GM23248 (cell line): ENCODE measurements around the gene DDR1.

Experiments
- EZH2 ChIP-seq: fragments of 200-600 bp; sonication (generic); IDR thresholded peaks from 2 replicates; pipeline ENCODE4 v1.6.1; 2018; ENCODE audit warnings: antibody characterized with exemption, mild to moderate bottlenecking; ENCODE audit not compliant: insufficient read depth, poor library complexity, severe bottlenecking
- EZH2phosphoT487 ChIP-seq: fragments of 200-600 bp; sonication (generic); IDR thresholded peaks from 2 replicates; pipeline ENCODE4 v1.6.1; 2018; ENCODE audit warnings: antibody characterized with exemption, moderate library complexity, mild to moderate bottlenecking, low read depth; ENCODE audit not compliant: insufficient read depth

GRCh38 chr6:30940361-30940986 is 56.2 kb downstream of the DDR1 start, which contains the start of gene MUCL3:
- TF ChIP-seq EZH2 (no peak), EZH2phosphoT487 (no peak)
